M059J (cell line): Measurements from ENCODE around the gene CACNB4. TPM values are rescaled to one million over a fixed set of nuclear protein-coding genes. Genes with fewer than 3 reads are reported as not detected.
"Not testable (repeated sequence)": the region's sequence is repeated elsewhere in the genome, so short reads cannot be mapped to it uniquely, and the experiment has no call there.

Experiments
- DNase-seq: peaks from one replicate; pipeline ENCODE4 v3.0.0-alpha.2; 2012; ENCODE audit warnings: low read depth
- total RNA-seq: library from RNA; depleted of rRNA; stranded (reverse); fragments of >200 nt; shearing (Covaris generic); gene quantifications from 2 replicates; pipeline ENCODE4 v1.2.3, GENCODE V29; 2014

The CACNB4 gene
- total RNA-seq, 1 experiment from 2014 or later, result not detected

DNA sequence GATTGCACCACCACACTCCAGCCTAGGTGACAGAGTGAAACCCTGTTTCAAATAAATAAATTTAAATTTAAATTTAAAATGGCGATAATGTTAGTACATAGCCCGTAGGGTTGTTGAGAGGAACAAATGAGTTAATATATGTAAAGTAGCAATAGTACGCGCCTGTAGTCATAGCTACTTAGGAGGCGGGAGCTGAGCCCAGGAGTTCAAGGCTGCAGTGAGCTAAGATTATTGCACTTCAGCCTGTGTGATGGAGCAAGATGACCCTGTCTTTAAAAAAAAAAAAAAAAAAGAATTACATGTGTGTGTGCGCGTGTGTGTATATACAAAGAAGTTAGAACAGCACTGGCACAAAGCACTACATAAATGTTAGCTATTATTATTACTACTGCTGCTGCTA, 153.2 kb downstream of the CACNB4 start:
- DNase-seq, result no peak

DNA sequence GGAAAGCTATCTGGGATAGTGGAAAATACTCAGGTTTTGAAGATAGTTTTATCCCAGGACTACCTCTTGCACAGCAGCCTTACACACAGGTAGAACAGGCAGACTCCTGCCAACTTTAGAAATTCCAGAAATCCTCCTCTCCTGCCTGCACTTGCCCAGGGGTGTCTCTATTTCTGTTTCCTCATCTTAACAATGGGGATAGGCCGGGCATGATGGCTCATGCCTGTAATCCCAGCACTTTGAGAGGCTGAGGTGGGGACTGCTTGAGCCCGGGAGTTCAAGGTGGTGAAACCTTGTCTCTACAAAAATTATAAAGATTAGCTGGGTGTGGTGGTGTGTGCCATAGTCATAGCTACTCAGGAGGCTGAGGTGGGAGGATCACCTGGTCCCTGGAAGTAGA, 153.7 kb downstream of the CACNB4 start:
- no peak for DNase-seq

DNA sequence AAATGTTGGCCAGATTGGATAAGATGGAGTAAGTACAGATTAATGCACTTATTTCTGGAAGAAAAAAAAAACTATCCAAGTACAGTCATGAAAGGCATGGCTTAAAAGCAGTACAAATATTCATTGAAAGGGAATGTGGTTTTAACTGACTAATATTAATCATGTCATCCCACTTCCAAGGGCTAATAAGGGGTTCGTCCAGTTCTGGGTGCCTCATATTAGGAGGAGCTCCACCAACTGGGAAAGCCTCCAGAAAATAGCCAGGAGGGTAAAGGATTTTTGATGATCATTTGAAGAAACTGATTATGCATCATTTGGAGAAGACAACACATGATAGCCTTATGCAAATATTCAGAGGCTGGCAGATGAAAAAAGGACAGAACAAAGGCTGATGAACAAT, 155.4 kb downstream of the CACNB4 start:
- DNase-seq, result no peak

DNA sequence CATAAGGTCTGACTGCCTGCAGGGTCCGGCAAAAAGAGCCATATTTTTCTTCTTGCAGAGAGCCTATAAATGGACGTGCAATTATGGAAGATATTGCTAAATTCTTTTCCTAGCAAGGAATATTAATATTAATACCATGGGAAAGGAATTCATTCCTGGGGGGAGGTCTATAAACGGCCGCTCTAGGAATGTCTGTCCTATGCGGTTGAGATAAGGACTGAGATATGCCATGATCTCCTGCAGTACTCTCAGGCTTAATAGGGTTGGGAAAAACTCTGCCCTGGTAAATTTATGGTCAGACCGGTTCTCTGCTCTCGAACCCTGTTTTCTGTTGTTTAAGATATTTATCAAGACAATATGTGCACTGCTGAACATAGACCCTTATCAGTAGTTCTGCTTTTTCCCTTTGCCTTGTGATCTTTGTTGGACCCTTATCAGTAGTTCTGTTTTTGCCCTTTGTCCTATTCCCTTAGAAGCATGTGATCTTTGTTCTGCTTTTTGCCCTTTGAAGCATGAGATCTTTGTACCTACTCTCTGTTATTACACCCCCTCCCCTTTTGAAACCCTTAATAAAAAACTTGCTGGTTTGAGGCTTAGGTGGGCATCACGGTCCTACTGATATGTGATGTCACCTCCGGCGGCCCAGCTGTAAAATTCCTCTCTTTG, 156.2 kb downstream of the CACNB4 start:
- not testable (repeated sequence) for DNase-seq

DNA sequence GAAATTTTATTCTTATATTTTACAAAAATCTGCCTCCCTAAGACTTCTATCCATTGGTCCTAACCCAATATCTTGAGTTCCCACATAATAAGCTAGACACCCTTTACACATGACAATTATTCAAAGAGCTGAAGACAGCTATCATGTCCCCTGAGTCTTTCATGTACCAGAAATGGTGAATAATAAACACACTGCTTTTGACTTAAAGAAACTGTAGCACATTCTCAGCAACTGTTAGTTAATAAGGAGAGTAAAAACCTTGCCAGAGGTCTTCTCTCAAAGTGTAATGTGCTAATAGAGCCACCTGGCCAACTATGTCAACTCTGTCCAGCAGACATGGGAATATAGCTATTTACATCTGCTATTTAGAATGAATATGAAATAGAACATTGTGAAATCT, 160.9 kb downstream of the CACNB4 start:
- no peak for DNase-seq

DNA sequence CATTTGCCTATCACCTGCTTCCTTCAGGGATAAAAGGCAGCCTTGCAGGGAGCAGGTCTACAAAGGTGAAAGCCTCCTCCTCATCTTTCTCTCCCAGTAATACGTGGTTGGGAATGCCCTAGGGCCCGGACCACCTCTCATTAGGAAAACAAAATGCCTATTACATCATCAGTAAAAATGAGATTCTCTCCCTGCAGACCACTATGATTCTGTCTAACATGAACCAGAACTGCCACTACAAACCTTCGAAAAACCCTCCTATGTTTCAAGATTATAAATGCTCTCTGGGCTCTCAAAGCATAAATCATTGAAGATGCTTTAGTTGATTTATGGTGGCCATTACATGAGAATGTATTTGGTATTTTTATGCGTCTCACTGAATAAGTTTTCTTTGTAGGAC, 162.2 kb downstream of the CACNB4 start:
- DNase-seq, result no peak

DNA sequence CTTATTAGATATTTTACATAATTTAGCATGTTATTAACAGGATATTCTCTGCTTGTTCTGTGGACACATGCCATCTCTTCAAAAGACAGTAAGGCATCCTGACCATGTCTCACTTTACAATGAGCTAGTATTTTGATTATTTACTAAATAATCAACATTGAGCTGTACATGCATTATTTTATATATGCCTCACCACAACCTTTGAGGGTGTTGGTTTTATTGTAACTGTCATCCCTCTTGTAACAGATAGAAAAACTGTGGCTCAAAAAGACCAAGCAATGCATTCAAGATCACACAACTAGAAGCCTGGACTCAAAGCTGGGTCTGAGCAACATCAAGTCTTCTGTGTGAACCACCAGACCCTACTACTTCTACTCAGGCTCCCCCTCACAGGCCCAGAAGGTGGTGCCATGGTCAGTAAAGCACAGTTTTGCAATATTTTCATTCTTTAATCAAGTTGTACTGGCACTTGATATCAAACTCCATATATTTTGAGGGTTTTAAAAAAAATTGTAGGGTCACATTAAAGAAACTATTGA, 165.5 kb downstream of the CACNB4 start:
- no peak for DNase-seq

DNA sequence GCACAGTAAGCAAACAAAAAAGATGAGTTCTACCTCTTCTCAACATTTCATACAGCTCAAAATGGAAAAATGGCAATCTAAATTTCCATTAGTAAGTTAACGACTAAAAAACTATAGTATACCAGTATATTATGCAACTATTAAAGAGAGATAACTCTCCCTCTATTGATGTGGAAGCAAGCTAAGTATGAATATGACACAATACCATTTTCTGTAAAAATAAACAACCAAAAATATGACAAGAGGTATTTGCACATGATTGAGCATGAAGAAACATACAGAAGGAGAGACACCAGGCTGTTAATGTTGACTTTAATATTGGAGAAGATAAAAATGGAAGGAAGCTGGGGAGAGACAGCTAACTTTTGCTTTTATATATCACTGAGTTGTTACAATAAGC, 167.1 kb downstream of the CACNB4 start:
- DNase-seq, result no peak

DNA sequence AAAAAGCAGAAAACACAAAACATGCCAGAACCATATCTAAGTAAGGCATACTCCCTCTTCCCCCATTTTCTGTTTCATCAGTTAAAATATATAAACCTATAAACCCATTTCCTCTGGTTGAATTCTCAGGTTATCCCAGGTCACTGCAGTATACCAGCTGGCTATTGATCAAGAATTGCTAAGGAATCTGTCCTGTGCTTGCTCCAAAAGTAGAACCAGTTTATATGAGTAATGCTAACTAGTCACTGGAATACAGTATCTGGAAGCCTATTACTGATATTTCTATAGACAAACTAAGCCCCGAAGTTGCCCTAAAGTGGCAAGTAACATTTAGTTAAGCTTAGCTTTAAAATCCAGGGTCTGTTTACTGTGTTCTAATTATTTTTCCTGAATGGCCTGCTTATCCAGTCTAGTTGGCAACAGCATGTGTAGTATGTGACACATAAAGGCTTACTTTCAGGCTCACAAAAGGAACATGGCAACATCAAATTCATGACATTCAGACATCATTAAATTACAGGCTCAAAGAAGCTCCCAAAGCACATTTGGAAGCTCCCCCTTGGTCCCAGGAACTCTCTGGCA, 167.7 kb downstream of the CACNB4 start:
- DNase-seq, result no peak

DNA sequence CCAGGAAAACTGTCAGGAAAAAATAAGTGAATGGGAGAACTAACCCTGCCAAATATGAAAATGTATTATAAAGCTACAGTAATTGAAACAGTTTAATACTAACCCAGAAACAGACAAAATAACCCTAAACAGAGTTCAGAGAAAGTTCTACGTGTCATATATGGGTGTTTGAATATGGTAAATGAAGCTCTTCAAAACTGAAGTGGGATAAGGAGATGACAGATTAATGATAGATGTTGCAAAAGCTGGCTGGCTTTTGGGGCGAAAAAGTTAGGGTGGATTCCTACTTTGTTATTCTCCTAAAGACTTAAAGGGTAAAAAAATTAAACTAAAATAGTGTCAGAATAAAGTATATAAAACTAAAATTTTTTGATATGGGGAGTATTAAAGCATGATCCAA, 168.8 kb downstream of the CACNB4 start:
- DNase-seq, result no peak

GRCh38 chr2:151928380-151928779, 170.5 kb downstream of the CACNB4 start:
- peak; percentile 3 for DNase-seq

DNA sequence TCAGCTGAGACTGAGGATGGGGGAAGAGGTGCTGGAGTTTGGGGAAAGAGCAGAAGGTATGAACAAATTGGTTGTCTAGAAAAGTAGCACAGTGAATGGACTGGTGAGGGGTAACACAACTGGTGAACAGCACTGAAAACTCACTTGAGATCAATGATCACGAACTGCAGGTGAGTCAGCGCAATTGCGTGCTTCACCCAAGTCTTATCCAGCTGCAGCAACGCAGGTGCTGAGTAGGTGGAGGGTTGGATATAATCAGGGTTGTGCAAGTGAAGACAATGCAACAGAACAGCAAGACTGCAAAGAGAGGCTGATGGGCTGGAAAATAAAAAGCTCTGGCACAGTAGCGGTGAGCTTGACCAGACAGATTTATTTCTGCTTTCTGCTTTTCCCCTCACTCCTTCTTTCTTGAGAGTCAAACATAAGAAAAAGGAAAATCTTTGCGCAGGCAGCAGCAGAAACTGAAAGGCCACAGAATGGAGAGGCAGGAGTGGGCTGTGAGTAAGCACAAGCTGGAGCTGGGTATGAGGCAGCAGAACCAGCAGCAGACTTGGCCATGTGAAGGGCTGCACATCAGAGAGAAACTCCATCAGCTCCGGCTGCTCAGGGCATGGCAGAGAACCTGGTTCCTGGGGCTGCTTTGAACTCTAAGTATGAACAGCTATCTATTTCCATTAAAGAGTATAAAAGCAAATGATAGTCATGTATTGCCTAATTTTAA, 171.2 kb downstream of the CACNB4 start:
- no peak for DNase-seq

GRCh38 chr2:151922845-151923666, 175.8 kb downstream of the CACNB4 start:
- no peak for DNase-seq

- DNase-seq, result no peak
These were observed 179.1 kb downstream of the CACNB4 start for GRCh38 chr2:151919786-151920185.

GRCh38 chr2:151918308-151918707, 180.5 kb downstream of the CACNB4 start:
- DNase-seq, result no peak

DNA sequence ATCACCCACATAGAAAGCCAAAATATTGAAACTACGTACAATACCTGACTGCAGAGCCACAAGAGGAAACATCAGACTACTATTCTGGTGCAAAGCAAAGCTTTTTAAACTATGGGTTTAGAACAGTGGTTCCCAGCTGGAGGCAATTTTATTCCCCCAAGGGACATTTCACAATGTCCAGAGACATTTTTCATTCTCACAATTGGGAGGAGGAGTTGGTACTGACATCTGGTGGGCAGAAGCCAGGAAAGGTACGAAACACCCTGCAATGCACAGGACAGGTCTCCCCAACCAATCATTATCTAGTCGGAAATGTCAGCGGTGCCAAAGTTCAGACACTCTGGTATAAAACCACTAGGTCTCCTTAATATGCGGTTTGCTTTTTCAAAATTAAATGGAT, 182.2 kb downstream of the CACNB4 start:
- DNase-seq, result no peak

DNA sequence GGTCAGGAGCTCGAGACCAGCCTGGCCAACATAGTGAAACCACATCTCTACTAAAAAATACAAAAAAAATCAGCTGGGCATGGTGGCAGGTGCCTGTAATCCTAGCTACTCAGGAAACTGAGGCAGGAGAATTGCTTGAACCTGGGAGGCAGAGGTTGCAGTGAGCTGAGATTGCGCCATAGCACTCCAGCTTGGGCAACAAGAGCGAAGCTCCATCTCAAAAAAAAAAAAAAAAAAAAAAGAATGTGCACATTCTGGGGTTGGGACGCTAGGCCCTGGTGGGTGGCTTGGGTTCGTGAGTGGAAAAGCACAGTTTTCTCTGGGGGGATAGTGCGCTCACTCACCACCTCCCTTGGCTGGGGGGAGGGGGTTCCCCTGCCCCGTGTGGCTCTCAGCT, 183.2 kb downstream of the CACNB4 start:
- DNase-seq, result not testable (repeated sequence)

- DNase-seq, result no peak
These were observed 183.7 kb downstream of the CACNB4 start for GRCh38 chr2:151914989-151915628.

DNA sequence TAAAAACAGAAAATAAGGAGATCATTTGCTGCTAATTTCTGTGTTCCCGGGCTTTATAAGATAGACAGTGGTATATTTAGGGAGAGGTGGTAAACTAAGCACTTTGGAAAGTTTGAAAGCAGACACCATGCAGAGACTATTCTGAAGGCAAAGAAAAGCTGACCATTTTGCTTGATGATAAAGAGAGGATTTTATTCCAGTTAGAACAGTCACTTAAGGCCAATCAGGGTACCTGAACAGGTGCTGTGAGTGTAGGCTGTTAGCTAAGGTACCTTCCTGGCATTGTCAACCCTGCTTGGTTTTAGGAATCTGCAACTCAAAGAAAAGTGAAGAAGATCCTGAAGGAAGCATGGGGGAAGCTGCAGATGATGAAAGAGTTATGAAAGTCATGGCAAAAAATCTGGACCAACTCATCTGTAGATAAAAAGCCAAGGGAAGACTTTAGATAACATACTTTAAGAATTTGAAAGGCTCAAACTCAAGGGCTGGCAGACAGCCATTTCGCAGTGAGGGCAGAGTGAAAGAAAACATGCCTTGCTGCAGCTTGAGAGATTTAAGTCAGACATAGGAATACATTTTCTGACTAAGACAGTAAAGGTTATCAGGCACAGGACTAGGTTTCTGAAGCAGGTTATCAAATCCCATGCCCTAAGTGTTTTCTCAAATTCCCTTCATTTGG, 190.5 kb downstream of the CACNB4 start:
- peak; percentile 4 for DNase-seq

DNA sequence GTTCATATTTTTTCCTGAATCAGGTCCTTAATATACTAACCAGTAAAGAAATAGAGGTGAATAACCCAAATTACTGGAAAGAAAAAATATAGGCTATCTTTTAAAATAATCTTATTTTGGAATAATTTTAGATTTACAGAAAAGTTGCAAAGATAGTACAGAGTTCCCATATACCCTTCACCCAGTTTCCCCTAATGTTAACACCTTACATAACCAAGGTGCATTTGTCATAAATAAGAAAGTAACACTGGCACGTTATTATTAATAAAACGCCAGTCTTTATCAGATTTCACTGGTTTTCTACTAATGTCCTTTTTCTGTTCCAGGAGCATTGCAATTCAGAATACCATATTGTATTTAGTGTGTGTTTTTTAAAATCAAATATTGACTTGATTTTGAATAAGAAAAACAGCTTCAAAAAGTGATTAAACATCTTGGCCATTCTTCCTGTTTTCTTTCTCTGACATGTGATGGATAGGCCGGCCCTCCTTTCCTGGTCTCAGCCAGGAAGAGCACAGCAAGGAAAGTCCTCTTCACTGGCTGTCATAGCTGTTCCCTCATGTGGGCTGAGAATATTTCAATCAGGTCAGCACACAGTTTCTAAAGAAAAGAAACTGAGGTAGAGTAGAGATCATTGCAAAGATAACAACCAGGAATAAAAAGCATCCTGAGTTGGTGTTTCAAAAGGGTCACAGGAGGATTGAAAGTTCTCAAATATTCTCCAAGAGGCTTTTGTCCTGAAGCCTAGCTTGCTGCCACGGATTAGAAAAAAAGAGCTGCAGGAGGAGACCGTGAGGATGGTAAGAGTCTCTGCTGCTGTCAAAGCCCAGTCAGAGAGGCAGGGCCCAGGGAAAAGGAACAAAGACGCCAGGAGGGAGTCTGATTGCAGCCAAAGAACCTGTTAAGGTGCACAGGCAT, 191.3 kb downstream of the CACNB4 start:
- DNase-seq, result no peak
